Measurements from ENCODE around the gene TBC1D19. TPM values are rescaled to one million over a fixed set of nuclear protein-coding genes. Genes with fewer than 3 reads are reported as not detected.

The TBC1D19 gene
- total and polyA plus RNA-seq, 2 of the 4 experiments (the other 2 are of a cell fraction) = 9.9 to 17.6 TPM

DNA sequence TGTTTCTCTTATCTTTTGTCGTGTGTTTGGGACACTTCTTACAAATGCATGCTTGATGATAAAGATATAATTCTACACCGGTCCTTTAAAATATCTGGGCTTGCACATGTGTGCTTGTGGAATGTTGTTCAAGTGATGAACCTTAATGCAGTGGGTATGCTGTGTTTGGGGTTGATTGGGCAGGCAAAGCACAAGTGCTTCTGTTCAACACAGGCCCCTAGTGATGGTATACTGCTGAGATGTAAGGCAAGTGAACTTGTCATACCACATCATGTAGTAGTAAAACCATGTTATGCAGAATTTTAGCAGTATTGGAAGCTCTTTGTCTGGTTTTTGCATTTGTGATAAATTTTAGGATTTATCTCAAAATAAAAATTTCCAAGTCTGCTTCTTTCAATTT lies 23.9 kb downstream of the TBC1D19 start:
- intact Hi-C loops (cut with micrococcal nuclease) (no loop called here), in situ Hi-C loops (cut with MboI; ENCODE audit: low sequenced_read_pairs) (no loop called here), dilution Hi-C loops (cut with HindIII; ENCODE audit: low sequenced_read_pairs, unreplicated experiment) (no loop called here)
- Histone ChIP-seq H4K20me1 (ENCODE audit: insufficient read depth, low read length) (no peaks in the 10 kb centered on the region), H3K27me3 (ENCODE audit: control insufficient read depth, insufficient read depth, low read length) (no peaks in the 10 kb centered on the region), H4K5ac (ENCODE audit: low read depth, low read length) (no peak overlapping the region), H3K36me3 (ENCODE audit: control insufficient read depth, insufficient read depth, low read length) (no peaks in the 10 kb centered on the region), H2BK120ac (ENCODE audit: low read depth, low read length) (no peak overlapping the region), H3K27ac (ENCODE audit: insufficient read depth, low read length) (no peak overlapping the region), H3K4me1 (ENCODE audit: control insufficient read depth, insufficient read depth, low read length) (peaks cover 5% of the 10 kb centered on the region; the same call in 1 of the 2 replicates), H2AK9ac (replicated peaks; ENCODE audit: low read depth, low read length, poor library complexity) (no peak overlapping the region), H2BK20ac (ENCODE audit: low read depth, low read length) (no peak overlapping the region), H3K14ac (replicated peaks; ENCODE audit: low read depth, low read length) (no peak overlapping the region), H4K91ac (ENCODE audit: insufficient read depth, low read depth, low read length) (no peak overlapping the region), H3K23ac (ENCODE audit: low read depth, low read length) (0 out of 2 replicates have a peak overlapping the region, but pooled peaks have one; percentile 40), H2BK15ac (ENCODE audit: low read depth, low read length) (no peak overlapping the region), H2AFZ (replicated peaks; ENCODE audit: low read length, poor library complexity) (no peak overlapping the region), H3K18ac (ENCODE audit: low read depth, low read length) (no peak overlapping the region), H4K8ac (ENCODE audit: low read depth in 2 of 2, low read length in 2 of 2) (no peak overlapping the region), H3K4me3 (ENCODE audit: insufficient read depth, low read depth, low read length) (no peak overlapping the region), H2BK5ac (ENCODE audit: low read depth, low read length, poor library complexity, severe bottlenecking) (no peak overlapping the region), H3K4ac (ENCODE audit: low read depth, low read length) (no peak overlapping the region), H3K9ac (ENCODE audit: low read depth, low read length) (no peak overlapping the region), H3K9me1 (ENCODE audit: insufficient read depth, low read length) (no peaks in the 10 kb centered on the region), H3K4me2 (ENCODE audit: low read depth, low read length) (no peak overlapping the region), H3K9me3 (ENCODE audit: control insufficient read depth, insufficient read depth, low read length) (no peaks in the 10 kb centered on the region), H3K79me1 (ENCODE audit: low read depth in 1 of 2, low read length in 2 of 2) (peaks cover 13 to 21% of the 10 kb centered on the region in 2 experiments), H3K56ac (ENCODE audit: extremely low read depth, insufficient read depth, low read length) (no peak overlapping the region), H2AK5ac (ENCODE audit: low read depth, low read length) (no peak overlapping the region)
- BruUV-seq (replicated peaks) = no TSS peak
- DNase-seq (no peak), ATAC-seq (ENCODE audit: low read depth) (no peak; the same call in 1 of the 2 replicates)
- POLR2A ChIA-PET (ENCODE audit: unreplicated experiment) = no interaction called here
- TF ChIP-seq, protein P1, sequence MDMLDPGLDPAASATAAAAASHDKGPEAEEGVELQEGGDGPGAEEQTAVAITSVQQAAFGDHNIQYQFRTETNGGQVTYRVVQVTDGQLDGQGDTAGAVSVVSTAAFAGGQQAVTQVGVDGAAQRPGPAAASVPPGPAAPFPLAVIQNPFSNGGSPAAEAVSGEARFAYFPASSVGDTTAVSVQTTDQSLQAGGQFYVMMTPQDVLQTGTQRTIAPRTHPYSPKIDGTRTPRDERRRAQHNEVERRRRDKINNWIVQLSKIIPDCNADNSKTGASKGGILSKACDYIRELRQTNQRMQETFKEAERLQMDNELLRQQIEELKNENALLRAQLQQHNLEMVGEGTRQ (IDR thresholded peaks at IDR 0.05; ENCODE audit: low read depth, low read length) = no peak
- TF ChIP-seq POLR2A (IDR thresholded peaks at IDR 0.05; ENCODE audit: low read depth, low read length) (no peak), CEBPB (IDR thresholded peaks at IDR 0.05; ENCODE audit: low read depth, low read length) (no peak), BHLHE40 (IDR thresholded peaks at IDR 0.05; ENCODE audit: low read depth, low read length) (no peak), RFX5 (IDR thresholded peaks at IDR 0.05; ENCODE audit: low read depth, low read length) (no peak), MAFK (IDR thresholded peaks at IDR 0.05; ENCODE audit: low read depth, low read length) (no peak), SMC3 (IDR thresholded peaks at IDR 0.05; ENCODE audit: low read depth, low read length) (no peak), CHD1 (IDR thresholded peaks at IDR 0.05; ENCODE audit: low read depth, low read length) (no peak)
- TF ChIP-seq, protein P2, sequence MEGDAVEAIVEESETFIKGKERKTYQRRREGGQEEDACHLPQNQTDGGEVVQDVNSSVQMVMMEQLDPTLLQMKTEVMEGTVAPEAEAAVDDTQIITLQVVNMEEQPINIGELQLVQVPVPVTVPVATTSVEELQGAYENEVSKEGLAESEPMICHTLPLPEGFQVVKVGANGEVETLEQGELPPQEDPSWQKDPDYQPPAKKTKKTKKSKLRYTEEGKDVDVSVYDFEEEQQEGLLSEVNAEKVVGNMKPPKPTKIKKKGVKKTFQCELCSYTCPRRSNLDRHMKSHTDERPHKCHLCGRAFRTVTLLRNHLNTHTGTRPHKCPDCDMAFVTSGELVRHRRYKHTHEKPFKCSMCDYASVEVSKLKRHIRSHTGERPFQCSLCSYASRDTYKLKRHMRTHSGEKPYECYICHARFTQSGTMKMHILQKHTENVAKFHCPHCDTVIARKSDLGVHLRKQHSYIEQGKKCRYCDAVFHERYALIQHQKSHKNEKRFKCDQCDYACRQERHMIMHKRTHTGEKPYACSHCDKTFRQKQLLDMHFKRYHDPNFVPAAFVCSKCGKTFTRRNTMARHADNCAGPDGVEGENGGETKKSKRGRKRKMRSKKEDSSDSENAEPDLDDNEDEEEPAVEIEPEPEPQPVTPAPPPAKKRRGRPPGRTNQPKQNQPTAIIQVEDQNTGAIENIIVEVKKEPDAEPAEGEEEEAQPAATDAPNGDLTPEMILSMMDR (conservative IDR thresholded peaks at IDR 0.05; ENCODE audit: low read depth, low read length) = no peak
- no CpG with 5 or more reads among the region's 2 CpGs for WGBS, 2 experiments (ENCODE audit: extremely low coverage in 2 of 2, insufficient read length in 1 of 2)
- CTCF ChIA-PET = no interaction called here

Data from IMR-90 (cell line).